HG03095 (cell line): Measurements from ENCODE around the gene PASK.
A peak's percentile ranks its signal among the peaks of the same experiment; 100 is the strongest.

ENCODE experiments used
- ATAC-seq: cut with Tn5 transposase; IDR thresholded peaks from one replicate; pipeline ENCODE4 v1.9.1; 2021; ENCODE audit warnings: moderate library complexity; ENCODE audit not compliant: unreplicated experiment

PASK gene

GRCh38 chr2:241128266-241128665, 21.0 kb downstream of the PASK start:
- ATAC-seq = no peak

- no peak for ATAC-seq
Observed at GRCh38 chr2:241126771-241127202, 22.5 kb downstream of the PASK start.

- no peak for ATAC-seq
Observed at GRCh38 chr2:241126201-241126611, 23.1 kb downstream of the PASK start.

- ATAC-seq = no peak
Observed at GRCh38 chr2:241125626-241126025, 23.6 kb downstream of the PASK start.

GRCh38 chr2:241123816-241124536, 25.3 kb downstream of the PASK start:
- ATAC-seq = no peak

- ATAC-seq = no peak
Observed at GRCh38 chr2:241122376-241123002, 26.8 kb downstream of the PASK start.

GRCh38 chr2:241121008-241121407, 28.3 kb downstream of the PASK start:
- no peak for ATAC-seq

GRCh38 chr2:241120440-241120839, 28.8 kb downstream of the PASK start:
- ATAC-seq = no peak

GRCh38 chr2:241118737-241119505, 30.4 kb downstream of the PASK start:
- no peak for ATAC-seq

- no peak for ATAC-seq
Observed at GRCh38 chr2:241116606-241117560, 32.4 kb downstream of the PASK start.

GRCh38 chr2:241115361-241115760, 33.9 kb downstream of the PASK start:
- ATAC-seq = no peak

- ATAC-seq = no peak
Observed at GRCh38 chr2:241114836-241115235, 34.4 kb downstream of the PASK start.

- ATAC-seq = no peak
Observed at GRCh38 chr2:241112592-241112991, 36.7 kb downstream of the PASK start.

GRCh38 chr2:241112046-241112445, 37.2 kb downstream of the PASK start:
- ATAC-seq = no peak

- peak; percentile 40 for ATAC-seq
Observed at GRCh38 chr2:241111440-241111805, 37.8 kb downstream of the PASK start.

GRCh38 chr2:241110607-241111439, 38.4 kb downstream of the PASK start:
- ATAC-seq = peak; percentile 31

- peak; percentile 5 for ATAC-seq
Observed at GRCh38 chr2:241110089-241110606, 39.1 kb downstream of the PASK start.

GRCh38 chr2:241109210-241110088, 39.8 kb downstream of the PASK start:
- ATAC-seq = no peak
